ENCODE measurements around the gene MAFB.
A peak's percentile ranks its signal among the peaks of the same experiment; 100 is the strongest.
"Not testable (repeated sequence)": the region's sequence is repeated elsewhere in the genome, so short reads cannot be mapped to it uniquely, and the experiment has no call there.

Gene MAFB

DNA sequence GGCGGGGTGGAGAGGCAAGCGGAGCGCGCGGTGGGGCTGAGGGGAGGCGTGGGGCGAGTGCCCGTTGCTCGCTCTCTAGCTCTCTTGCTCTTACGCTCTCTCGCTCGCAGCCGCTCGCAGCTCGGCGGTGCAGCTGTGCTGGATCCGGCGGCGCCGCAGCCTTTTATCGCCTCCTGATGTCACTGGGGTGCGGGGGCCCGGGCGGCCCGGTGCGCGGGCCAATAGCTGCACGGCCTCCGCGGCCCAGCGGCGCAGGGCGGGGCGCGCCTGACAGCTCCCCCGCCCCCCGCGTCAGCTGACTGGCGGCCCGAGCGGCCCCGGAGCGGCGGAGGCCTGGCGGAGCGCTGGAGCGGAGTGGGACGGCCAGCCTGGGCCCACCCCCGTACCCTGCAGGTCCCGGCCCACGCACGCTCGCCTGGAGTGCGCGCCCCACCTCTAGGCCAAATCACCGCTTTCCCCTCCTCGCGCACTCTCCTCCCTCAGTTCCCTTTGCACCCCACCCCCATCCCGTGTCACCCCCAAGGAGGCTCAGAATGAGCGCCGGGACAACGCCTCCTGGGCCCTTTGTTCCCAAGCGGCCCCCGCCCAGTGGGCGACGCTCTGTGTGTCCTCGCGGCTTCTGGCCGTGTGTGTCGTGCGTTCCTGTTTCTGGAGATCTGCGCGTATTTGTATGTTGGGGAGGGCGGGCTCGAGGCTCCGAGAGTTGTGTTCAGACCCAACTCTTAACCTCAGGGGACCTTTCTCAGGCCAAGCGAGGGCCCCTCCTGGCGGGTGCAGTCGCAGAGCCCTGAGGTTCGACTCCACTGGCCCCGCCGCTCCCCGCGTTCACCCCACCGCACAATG lies at the start of gene MAFB:
Gene MAFB (minus strand): TSS at position 137 of the 843 bp plus-strand sequence. CDS start 386 bp downstream, outside the sequence.
- peaks cover 5% of the 10 kb centered on the region for H3K4me1 ChIP-seq (ENCODE audit: control insufficient read depth, insufficient read depth, low read length)

DNA sequence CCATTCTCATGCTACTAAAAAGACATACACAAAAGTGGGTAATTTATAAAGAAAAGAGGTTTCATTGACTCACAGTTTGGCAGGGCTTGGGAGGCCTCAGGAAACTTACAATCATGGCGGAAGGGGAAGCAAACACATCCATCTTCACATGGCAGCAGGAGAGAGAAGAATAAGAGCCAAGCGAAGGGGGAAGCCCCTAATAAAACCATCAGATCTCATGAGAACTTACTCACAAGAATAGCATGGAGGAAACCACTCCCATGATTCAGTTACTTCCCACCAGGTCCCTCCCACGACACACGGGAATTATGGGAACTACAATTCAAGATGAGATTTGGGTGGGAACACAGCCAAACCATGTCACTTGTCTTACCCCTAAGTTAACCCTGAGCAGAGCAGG lies 47.4 kb upstream of the MAFB start:
- H3K4me1 ChIP-seq (ENCODE audit: control insufficient read depth, insufficient read depth, low read length); H3K36me3 ChIP-seq (ENCODE audit: control insufficient read depth, insufficient read depth, low read length); H3K9ac ChIP-seq (ENCODE audit: low read length); H3K27me3 ChIP-seq (ENCODE audit: control insufficient read depth, insufficient read depth, low read length); H3K9me3 ChIP-seq (ENCODE audit: control insufficient read depth, low read length); H3K4me3 ChIP-seq (ENCODE audit: low read length): not testable (repeated sequence)

More for the DNA sequence above, at the start of gene MAFB:
- Histone ChIP-seq H3K9me3 (ENCODE audit: control insufficient read depth, low read length) (no peaks in the 10 kb centered on the region), H3K36me3 (ENCODE audit: control insufficient read depth, insufficient read depth, low read length) (no peaks in the 10 kb centered on the region), H3K4me3 (ENCODE audit: low read length) (peak within 1 kb of the TSS; percentile 56), H3K27me3 (ENCODE audit: control insufficient read depth, insufficient read depth, low read length) (peaks cover 73% of the 10 kb centered on the region), H3K9ac (ENCODE audit: low read length) (peak within 1 kb of the TSS; percentile 55)

DNA sequence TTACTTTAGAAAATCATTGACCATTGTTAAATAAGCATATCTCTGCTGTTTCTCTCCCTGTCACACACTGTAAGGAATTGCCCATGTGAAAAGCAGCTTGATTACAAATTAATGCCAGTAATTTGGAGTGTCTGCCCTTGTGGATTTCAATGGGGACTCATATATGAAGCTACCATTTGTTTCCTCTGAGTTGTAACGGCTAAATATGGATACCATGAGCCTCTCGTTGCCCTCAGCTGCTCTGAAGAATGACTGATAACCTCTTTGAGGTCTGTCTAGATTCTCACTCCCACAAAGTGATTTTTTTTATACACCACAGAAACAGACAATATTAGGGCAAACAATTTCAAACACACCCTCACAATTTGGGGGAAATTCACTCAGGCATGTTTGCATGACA lies 40.0 kb upstream of the MAFB start:
- Histone ChIP-seq H3K4me1 (ENCODE audit: control insufficient read depth, insufficient read depth, low read length) (no peaks in the 10 kb centered on the region), H3K9ac (ENCODE audit: low read length) (no peak overlapping the region), H3K27me3 (ENCODE audit: control insufficient read depth, insufficient read depth, low read length) (no peaks in the 10 kb centered on the region), H3K4me3 (ENCODE audit: low read length) (no peak overlapping the region), H3K36me3 (ENCODE audit: control insufficient read depth, insufficient read depth, low read length) (no peaks in the 10 kb centered on the region), H3K9me3 (ENCODE audit: control insufficient read depth, low read length) (no peaks in the 10 kb centered on the region)

DNA sequence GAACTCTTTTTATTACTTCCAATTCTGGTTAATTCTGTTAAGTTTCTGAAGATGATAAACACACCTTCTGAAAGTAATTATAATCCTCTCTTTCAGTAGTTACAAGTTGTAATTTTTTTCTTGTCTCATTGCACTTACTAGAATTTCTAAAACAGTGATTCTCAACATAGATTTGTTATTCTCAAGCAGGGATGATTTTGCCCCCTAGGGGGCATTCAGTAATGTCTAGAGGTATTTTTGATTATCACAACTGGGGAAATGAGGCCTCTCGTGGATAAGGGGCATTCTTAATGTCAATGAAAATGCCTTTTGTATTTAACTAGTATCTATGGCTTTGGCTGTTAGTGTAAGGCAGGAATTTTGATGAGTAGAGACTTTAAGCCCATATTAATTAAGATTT lies 39.4 kb upstream of the MAFB start:
- Histone ChIP-seq H3K27me3 (ENCODE audit: control insufficient read depth, insufficient read depth, low read length) (no peaks in the 10 kb centered on the region), H3K36me3 (ENCODE audit: control insufficient read depth, insufficient read depth, low read length) (no peaks in the 10 kb centered on the region)

DNA sequence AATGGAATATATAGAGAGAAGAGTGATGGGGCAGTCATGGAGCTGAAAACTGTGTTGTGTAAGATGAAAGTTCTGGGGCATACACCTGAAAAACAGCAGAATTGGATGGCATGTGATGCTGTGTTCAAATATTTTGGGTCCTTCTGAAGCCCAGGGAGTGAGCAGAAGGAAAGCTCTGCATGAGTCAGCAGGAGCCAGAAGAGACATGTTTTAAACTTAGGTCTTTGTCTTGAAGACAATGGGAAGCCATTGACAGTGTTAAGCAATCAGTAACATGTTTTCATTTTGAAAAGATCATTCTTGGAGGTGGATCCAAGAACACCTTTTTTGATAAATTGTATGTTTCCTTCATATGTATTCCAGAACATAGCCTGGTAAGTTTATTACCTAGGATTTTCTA lies 38.9 kb upstream of the MAFB start:
- no peak overlapping the region for H3K4me3 ChIP-seq (ENCODE audit: low read length)
- no peaks in the 10 kb centered on the region for H3K27me3 ChIP-seq (ENCODE audit: control insufficient read depth, insufficient read depth, low read length)
- H3K9ac ChIP-seq (ENCODE audit: low read length), result no peak overlapping the region
- no peaks in the 10 kb centered on the region for H3K4me1 ChIP-seq (ENCODE audit: control insufficient read depth, insufficient read depth, low read length)
- no peaks in the 10 kb centered on the region for H3K9me3 ChIP-seq (ENCODE audit: control insufficient read depth, low read length)
- no peaks in the 10 kb centered on the region for H3K36me3 ChIP-seq (ENCODE audit: control insufficient read depth, insufficient read depth, low read length)

More for the DNA sequence above, 39.4 kb upstream of the MAFB start:
- no peak overlapping the region for H3K4me3 ChIP-seq (ENCODE audit: low read length)
- no peak overlapping the region for H3K9ac ChIP-seq (ENCODE audit: low read length)
- H3K9me3 ChIP-seq (ENCODE audit: control insufficient read depth, low read length), result no peaks in the 10 kb centered on the region
- H3K4me1 ChIP-seq (ENCODE audit: control insufficient read depth, insufficient read depth, low read length), result no peaks in the 10 kb centered on the region

DNA sequence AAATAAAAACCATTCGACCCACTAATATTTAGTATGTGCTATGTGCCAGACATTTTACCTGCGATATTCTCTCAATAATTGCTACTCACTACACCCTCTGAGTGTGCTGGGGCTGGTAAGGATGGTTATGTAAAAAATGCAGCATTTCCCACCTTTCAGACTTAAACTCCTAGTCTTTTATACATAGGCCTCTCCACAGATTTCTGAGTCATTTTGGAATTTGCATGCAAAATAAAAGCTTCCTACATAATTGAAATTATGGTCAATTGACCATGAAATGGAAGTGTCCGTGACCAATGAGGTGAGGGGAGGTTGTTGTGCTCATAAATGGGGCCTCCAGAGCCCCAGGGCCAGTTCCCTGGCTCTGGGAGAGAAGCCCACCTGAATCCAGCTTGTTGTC lies 37.7 kb upstream of the MAFB start:
- no peak overlapping the region for H3K9ac ChIP-seq (ENCODE audit: low read length)

DNA sequence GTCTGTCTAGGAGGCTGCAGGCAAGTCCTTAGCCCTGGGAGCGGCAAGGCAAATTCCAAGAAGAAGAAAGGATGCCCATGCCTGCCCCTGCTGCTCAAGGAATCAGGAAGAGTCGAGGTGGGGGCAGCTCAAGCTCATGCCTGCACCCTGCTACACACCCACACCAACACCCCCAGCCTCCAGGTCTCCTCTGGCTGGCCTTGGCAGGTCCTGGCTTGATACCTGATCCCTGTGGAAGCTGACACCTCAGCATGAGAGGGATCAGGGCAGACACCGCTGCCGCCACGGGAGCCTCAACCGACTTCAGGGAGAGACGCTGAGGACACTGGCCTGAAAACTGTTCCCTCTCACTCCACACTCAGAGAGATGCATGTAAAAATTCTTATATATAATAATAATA lies 35.5 kb upstream of the MAFB start:
- Histone ChIP-seq H3K27me3 (ENCODE audit: control insufficient read depth, insufficient read depth, low read length) (no peaks in the 10 kb centered on the region), H3K4me1 (ENCODE audit: control insufficient read depth, insufficient read depth, low read length) (no peaks in the 10 kb centered on the region), H3K36me3 (ENCODE audit: control insufficient read depth, insufficient read depth, low read length) (no peaks in the 10 kb centered on the region), H3K4me3 (ENCODE audit: low read length) (no peak overlapping the region), H3K9me3 (ENCODE audit: control insufficient read depth, low read length) (no peaks in the 10 kb centered on the region), H3K9ac (ENCODE audit: low read length) (no peak overlapping the region)

More for the DNA sequence above, 37.7 kb upstream of the MAFB start:
- H3K4me1 ChIP-seq (ENCODE audit: control insufficient read depth, insufficient read depth, low read length), result no peaks in the 10 kb centered on the region
- H3K9me3 ChIP-seq (ENCODE audit: control insufficient read depth, low read length), result no peaks in the 10 kb centered on the region
- no peak overlapping the region for H3K4me3 ChIP-seq (ENCODE audit: low read length)
- no peaks in the 10 kb centered on the region for H3K27me3 ChIP-seq (ENCODE audit: control insufficient read depth, insufficient read depth, low read length)
- no peaks in the 10 kb centered on the region for H3K36me3 ChIP-seq (ENCODE audit: control insufficient read depth, insufficient read depth, low read length)

DNA sequence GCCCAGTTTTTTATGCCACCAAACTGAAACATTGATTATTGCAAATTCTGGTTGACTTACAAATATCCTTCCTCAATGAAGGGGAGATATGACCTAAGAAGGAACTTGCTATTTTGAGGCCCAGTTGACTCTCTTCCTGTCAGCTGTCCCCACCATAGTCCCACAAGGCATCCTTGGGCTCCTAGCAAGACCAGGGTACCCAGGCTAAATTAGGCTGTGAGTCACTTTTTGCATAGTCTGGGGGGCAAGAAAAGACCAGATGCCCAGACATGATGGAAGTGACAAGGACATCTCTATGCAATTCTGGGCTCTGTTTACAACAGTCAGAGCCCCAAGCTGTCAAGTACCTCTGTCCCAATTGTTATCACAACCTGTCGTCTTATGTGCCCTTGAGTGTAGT lies 31.8 kb upstream of the MAFB start:
- Histone ChIP-seq H3K36me3 (ENCODE audit: control insufficient read depth, insufficient read depth, low read length) (no peaks in the 10 kb centered on the region), H3K4me3 (ENCODE audit: low read length) (no peak overlapping the region), H3K4me1 (ENCODE audit: control insufficient read depth, insufficient read depth, low read length) (no peaks in the 10 kb centered on the region), H3K9me3 (ENCODE audit: control insufficient read depth, low read length) (no peaks in the 10 kb centered on the region), H3K27me3 (ENCODE audit: control insufficient read depth, insufficient read depth, low read length) (no peaks in the 10 kb centered on the region), H3K9ac (ENCODE audit: low read length) (no peak overlapping the region)

DNA sequence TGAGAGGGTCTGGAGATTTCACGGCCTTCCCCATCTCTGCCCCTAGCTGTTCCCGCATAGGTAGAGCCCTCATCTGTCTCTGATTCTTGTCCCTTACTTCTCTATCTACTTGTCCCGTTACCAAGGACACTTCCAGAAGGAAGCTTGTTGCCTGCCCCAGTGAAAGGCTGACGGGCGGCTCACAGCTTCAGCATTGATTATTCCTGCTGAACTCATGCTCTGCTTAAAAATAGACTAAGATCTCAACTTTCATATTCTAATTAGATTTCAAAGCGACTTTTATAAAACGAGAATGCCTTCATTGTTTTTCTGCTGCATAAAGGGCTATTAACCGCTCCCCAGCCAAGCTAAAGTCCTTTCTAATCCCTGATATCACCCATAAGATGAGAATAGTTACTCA lies 31.1 kb upstream of the MAFB start:
- H3K4me1 ChIP-seq (ENCODE audit: control insufficient read depth, insufficient read depth, low read length), result no peaks in the 10 kb centered on the region
- H3K4me3 ChIP-seq (ENCODE audit: low read length), result no peak overlapping the region
- H3K36me3 ChIP-seq (ENCODE audit: control insufficient read depth, insufficient read depth, low read length), result no peaks in the 10 kb centered on the region
- no peaks in the 10 kb centered on the region for H3K27me3 ChIP-seq (ENCODE audit: control insufficient read depth, insufficient read depth, low read length)
- H3K9ac ChIP-seq (ENCODE audit: low read length), result no peak overlapping the region
- no peaks in the 10 kb centered on the region for H3K9me3 ChIP-seq (ENCODE audit: control insufficient read depth, low read length)

DNA sequence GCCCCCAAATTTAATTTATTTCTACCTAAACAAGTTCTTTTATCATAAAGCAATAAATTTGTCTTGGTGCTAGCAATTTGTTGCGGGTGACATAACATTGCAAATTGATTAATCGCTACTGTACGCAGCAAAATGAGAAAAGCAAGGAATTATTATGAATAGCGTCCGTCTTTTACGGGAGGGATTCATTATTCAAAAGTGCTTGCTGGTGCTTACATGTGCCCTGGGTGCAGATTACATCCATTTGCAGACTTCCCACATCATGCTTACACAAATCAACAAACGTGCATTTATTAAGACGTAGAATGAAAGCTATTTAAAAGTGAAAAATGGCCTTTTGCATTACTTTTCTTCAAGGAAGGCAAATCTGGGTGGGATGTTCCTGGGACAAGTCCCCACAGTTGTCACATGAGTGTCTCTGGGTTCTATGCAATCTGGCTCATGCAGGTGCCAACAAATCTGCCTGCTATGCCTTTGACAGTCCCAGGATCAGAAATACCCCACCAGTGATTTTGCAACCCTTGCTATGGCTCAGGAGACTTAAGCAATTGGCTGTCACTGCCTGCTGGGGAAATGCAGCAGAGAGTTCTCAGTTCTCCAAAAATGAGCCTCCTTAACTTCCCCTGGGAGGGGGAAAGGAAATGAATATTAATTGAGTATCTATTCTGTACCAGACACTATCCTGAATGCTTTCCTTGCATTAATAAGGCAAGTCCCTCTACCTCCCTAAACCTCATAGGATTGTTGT lies 30.1 kb upstream of the MAFB start:
- Histone ChIP-seq H3K4me1 (ENCODE audit: control insufficient read depth, insufficient read depth, low read length) (no peaks in the 10 kb centered on the region), H3K9me3 (ENCODE audit: control insufficient read depth, low read length) (no peaks in the 10 kb centered on the region), H3K4me3 (ENCODE audit: low read length) (no peak overlapping the region), H3K36me3 (ENCODE audit: control insufficient read depth, insufficient read depth, low read length) (no peaks in the 10 kb centered on the region), H3K27me3 (ENCODE audit: control insufficient read depth, insufficient read depth, low read length) (no peaks in the 10 kb centered on the region), H3K9ac (ENCODE audit: low read length) (no peak overlapping the region)

DNA sequence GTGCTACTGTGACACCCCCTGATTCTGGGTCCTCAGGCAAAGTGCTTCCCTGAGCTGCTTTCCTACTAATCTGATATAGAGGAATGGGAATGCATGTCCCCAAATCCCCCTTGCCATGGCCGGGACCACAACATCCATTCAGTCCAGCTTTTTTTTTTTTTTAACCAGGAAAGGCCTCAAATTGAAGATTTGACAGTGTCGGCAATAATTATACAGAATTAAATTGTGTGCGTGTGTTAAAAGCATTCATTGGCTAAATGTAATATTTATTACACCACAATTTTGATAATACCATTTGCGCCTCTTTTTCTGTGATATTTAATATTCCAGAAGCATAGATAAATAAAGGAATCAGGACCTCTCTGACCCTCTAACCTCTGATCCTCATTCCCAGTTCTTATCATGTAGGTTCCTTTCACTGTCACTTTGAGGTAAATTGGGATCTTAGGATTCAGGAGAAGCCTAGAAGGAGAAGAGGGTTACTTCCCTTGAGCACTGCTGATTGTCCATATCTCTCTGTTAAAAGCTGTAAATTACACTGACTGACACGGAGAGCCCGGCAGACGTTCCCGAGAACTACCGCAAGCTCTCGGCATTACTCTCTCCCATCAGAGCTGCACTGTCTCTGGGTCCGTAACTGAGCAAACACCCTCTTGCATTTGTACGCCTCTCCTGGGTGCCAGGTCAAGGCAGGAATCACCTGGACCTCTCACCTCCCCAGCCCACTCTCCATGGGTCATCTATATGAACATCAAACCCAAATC lies 29.4 kb upstream of the MAFB start:
- Histone ChIP-seq H3K9ac (ENCODE audit: low read length) (no peak overlapping the region), H3K4me3 (ENCODE audit: low read length) (no peak overlapping the region), H3K9me3 (ENCODE audit: control insufficient read depth, low read length) (no peaks in the 10 kb centered on the region), H3K4me1 (ENCODE audit: control insufficient read depth, insufficient read depth, low read length) (no peaks in the 10 kb centered on the region), H3K27me3 (ENCODE audit: control insufficient read depth, insufficient read depth, low read length) (no peaks in the 10 kb centered on the region), H3K36me3 (ENCODE audit: control insufficient read depth, insufficient read depth, low read length) (no peaks in the 10 kb centered on the region)
